Endothelial cell (in vitro differentiated cells): ENCODE measurements around the gene FOXL3. TPM values are rescaled to one million over a fixed set of nuclear protein-coding genes. Genes with fewer than 3 reads are reported as not detected.

Experiments
- DNase-seq: peaks from one replicate; pipeline ENCODE4 v3.0.0; 2021; ENCODE audit warnings: low spot score
- H3K27ac Mint-ChIP-seq: one replicate; pipeline ENCODE4 v1.8.0; 2021; ENCODE audit warnings: mixed read lengths, inconsistent platforms; ENCODE audit not compliant: unreplicated experiment
- H3K27me3 Mint-ChIP-seq: one replicate; pipeline ENCODE4 v1.8.0; 2021; ENCODE audit warnings: mild to moderate bottlenecking, moderate library complexity, mixed read lengths, inconsistent platforms; ENCODE audit not compliant: unreplicated experiment
- H3K36me3 Mint-ChIP-seq: one replicate; pipeline ENCODE4 v1.8.0; 2021; ENCODE audit warnings: mild to moderate bottlenecking, low read depth, mixed read lengths, inconsistent platforms; ENCODE audit not compliant: unreplicated experiment
- H3K4me1 Mint-ChIP-seq: one replicate; pipeline ENCODE4 v1.8.0; 2021; ENCODE audit warnings: mild to moderate bottlenecking, mixed read lengths, inconsistent platforms; ENCODE audit not compliant: unreplicated experiment
- H3K4me3 Mint-ChIP-seq: one replicate; pipeline ENCODE4 v1.8.0; 2021; ENCODE audit warnings: mild to moderate bottlenecking, mixed read lengths, inconsistent platforms; ENCODE audit not compliant: unreplicated experiment
- H3K9me3 Mint-ChIP-seq: one replicate; pipeline ENCODE4 v1.8.0; 2021; ENCODE audit warnings: mixed read lengths, inconsistent platforms; ENCODE audit not compliant: unreplicated experiment
- CTCF ChIP-seq: fragments of 200-600 bp; sonication (generic); IDR thresholded peaks from one replicate; pipeline ENCODE4 v1.5.0; 2021; ENCODE audit warnings: antibody characterized with exemption; ENCODE audit not compliant: unreplicated experiment
- total RNA-seq: library from RNA; stranded (reverse); fragmentation: NEBNext Ultra II Directional; extraction: Animal tissue kit (Norgen Biotek cat#: 25700); gene quantifications from one replicate; pipeline ENCODE4 v1.2.1, GENCODE V29; 2021; ENCODE audit not compliant: unreplicated experiment

Gene FOXL3
- total RNA-seq, 1 donor from 2014 or later = not detected

GRCh38 chr7:322111-322671 lies 32.2 kb downstream of the FOXL3 start:
- Mint-ChIP-seq H3K4me3 (no peak overlapping the region), H3K9me3 (no peaks in the 10 kb centered on the region), H3K4me1 (no peaks in the 10 kb centered on the region), H3K27me3 (peaks cover 7% of the 10 kb centered on the region), H3K27ac (no peak overlapping the region), H3K36me3 (no peaks in the 10 kb centered on the region)
- DNase-seq = peak; percentile 89
- TF ChIP-seq CTCF = peak; percentile 99

GRCh38 chr7:322708-323111 lies 32.7 kb downstream of the FOXL3 start:
- TF ChIP-seq CTCF = no peak
- Mint-ChIP-seq H3K4me3 (no peak overlapping the region), H3K27ac (no peak overlapping the region), H3K9me3 (no peaks in the 10 kb centered on the region), H3K4me1 (no peaks in the 10 kb centered on the region), H3K27me3 (peaks cover 7% of the 10 kb centered on the region), H3K36me3 (no peaks in the 10 kb centered on the region)
- no peak for DNase-seq

- Mint-ChIP-seq H3K4me3 (no peak overlapping the region), H3K27me3 (peaks cover 11% of the 10 kb centered on the region), H3K36me3 (no peaks in the 10 kb centered on the region), H3K27ac (no peak overlapping the region), H3K4me1 (no peaks in the 10 kb centered on the region), H3K9me3 (no peaks in the 10 kb centered on the region)
- no peak for TF ChIP-seq CTCF
- DNase-seq = no peak
Observed at GRCh38 chr7:323410-323809, 33.4 kb downstream of the FOXL3 start.

GRCh38 chr7:324011-324410 lies 34.0 kb downstream of the FOXL3 start:
- TF ChIP-seq CTCF = no peak
- Mint-ChIP-seq H3K36me3 (no peaks in the 10 kb centered on the region), H3K9me3 (no peaks in the 10 kb centered on the region), H3K4me3 (no peak overlapping the region), H3K27ac (no peak overlapping the region), H3K4me1 (no peaks in the 10 kb centered on the region), H3K27me3 (peaks cover 11% of the 10 kb centered on the region)
- DNase-seq = no peak

DNA sequence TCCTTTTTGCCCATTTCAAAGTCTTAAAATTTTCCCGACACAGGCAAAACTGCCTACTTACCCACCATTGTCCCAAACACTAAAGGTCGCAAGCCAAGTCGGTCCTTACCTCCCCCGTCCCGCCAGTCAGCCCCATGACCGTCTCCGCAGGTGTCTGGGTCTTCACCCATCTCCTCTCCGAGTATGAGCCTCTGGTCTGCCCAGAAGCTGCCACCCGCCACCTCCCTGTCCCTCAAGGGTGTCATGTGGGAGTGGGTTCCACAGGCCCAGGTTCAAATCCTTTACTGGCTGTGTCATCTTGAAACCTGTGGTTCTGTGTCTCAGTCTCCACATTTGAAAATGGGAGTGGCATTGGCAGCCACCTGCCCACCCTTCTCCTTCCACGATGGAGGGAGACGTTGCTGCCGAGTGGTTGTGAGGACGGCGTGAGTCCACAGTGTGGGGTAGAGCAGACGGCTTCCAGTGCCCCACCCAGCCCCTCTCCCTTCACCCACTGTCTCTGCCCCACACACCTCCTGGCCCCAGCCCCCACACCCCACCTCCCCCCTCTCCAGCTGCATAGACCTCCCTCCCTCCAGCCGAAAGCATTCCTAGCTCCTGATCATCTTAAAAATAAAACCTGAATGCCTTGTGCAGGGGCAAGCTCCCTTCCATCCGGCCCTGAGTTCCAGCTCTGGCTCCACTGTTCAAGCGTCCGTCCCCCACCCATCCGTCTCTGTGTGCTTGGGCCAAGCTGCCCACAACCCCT lies 35.3 kb downstream of the FOXL3 start:
- H3K36me3 Mint-ChIP-seq = no peaks in the 10 kb centered on the region
- TF ChIP-seq CTCF = no peak
- no peak overlapping the region for H3K4me3 Mint-ChIP-seq
- peaks cover 9% of the 10 kb centered on the region for H3K27me3 Mint-ChIP-seq
- no peak for DNase-seq
- no peak overlapping the region for H3K27ac Mint-ChIP-seq
- H3K4me1 Mint-ChIP-seq = no peaks in the 10 kb centered on the region
- no peaks in the 10 kb centered on the region for H3K9me3 Mint-ChIP-seq
